ENCODE measurements around the gene PTCSC3.
"Not testable (repeated sequence)": the region's sequence is repeated elsewhere in the genome, so short reads cannot be mapped to it uniquely, and the experiment has no call there.

The PTCSC3 gene

GRCh38 chr14:36105401-36105800 lies 71.1 kb downstream of the PTCSC3 start:
- H3K27me3 ChIP-seq (ENCODE audit: control insufficient read depth, insufficient read depth, low read length), result peaks cover 4% of the 10 kb centered on the region
- H3K9ac ChIP-seq (ENCODE audit: low read depth, low read length), result no peak overlapping the region
- no peak overlapping the region for H3K4me3 ChIP-seq (ENCODE audit: low read length)
- no peak overlapping the region for H3K4me2 ChIP-seq (ENCODE audit: low read length)
- H3K36me3 ChIP-seq (ENCODE audit: insufficient read depth, low read length), result no peaks in the 10 kb centered on the region
- no peaks in the 10 kb centered on the region for H3K4me1 ChIP-seq (ENCODE audit: control insufficient read depth, insufficient read depth, low read length)
- H3K9me3 ChIP-seq (replicated peaks; ENCODE audit: low read length), result no peaks in the 10 kb centered on the region

DNA sequence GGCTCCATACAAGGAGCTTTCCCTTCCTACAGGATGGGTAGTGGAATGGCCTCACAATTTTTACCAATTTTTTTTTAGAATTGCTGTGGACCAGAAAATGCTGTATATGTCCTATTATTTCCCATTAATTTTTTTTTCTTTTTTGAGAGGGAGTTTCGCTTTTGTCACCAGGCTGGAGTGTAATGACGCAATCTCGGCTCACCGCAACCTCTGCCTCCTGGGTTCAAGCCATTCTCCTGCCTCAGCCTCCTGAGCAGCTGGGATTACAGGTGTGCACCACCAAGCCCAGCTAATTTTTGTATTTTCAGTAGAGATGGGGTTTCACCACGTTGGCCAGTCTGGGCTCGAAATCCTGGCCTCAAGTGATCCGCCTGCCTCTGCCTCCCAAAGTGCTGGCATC lies 72.3 kb downstream of the PTCSC3 start:
- not testable (repeated sequence) for H3K9me3 ChIP-seq (replicated peaks; ENCODE audit: low read length); H3K9ac ChIP-seq (ENCODE audit: low read depth, low read length); H3K4me2 ChIP-seq (ENCODE audit: low read length); H3K4me1 ChIP-seq (ENCODE audit: control insufficient read depth, insufficient read depth, low read length); H3K4me3 ChIP-seq (ENCODE audit: low read length); H3K27me3 ChIP-seq (ENCODE audit: control insufficient read depth, insufficient read depth, low read length); H3K36me3 ChIP-seq (ENCODE audit: insufficient read depth, low read length)

GRCh38 chr14:36099619-36100018 lies 76.9 kb downstream of the PTCSC3 start:
- H3K4me2 ChIP-seq (ENCODE audit: low read length), result no peak overlapping the region
- no peak overlapping the region for H3K4me3 ChIP-seq (ENCODE audit: low read length)
- H3K36me3 ChIP-seq (ENCODE audit: insufficient read depth, low read length), result no peaks in the 10 kb centered on the region
- H3K9ac ChIP-seq (ENCODE audit: low read depth, low read length), result no peak overlapping the region
- H3K27me3 ChIP-seq (ENCODE audit: control insufficient read depth, insufficient read depth, low read length), result peaks cover 4% of the 10 kb centered on the region
- no peaks in the 10 kb centered on the region for H3K4me1 ChIP-seq (ENCODE audit: control insufficient read depth, insufficient read depth, low read length)
- H3K9me3 ChIP-seq (replicated peaks; ENCODE audit: low read length), result no peaks in the 10 kb centered on the region

DNA sequence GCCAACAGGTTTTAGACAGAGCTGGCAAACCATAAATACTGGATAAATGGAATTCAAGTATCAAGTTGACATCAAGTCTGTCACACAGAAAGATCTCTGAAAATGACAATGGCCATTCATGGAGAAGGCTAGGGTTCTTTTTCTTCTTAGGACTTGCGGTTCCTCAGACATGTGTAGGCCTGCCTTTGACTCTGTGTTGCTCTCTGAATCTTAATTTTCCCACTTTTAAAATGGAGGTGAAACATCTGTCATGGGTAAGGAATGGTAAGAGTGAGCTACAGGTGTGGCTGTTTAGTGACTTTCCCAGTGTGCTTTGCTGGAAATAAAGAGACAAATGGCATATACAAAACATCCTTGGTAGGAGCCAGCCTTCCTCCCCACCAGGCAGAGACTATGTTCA lies 79.2 kb downstream of the PTCSC3 start:
- H3K4me2 ChIP-seq (ENCODE audit: low read length), result no peak overlapping the region
- H3K9me3 ChIP-seq (replicated peaks; ENCODE audit: low read length), result no peaks in the 10 kb centered on the region
- H3K4me1 ChIP-seq (ENCODE audit: control insufficient read depth, insufficient read depth, low read length), result no peaks in the 10 kb centered on the region
- H3K27me3 ChIP-seq (ENCODE audit: control insufficient read depth, insufficient read depth, low read length), result no peaks in the 10 kb centered on the region
- no peak overlapping the region for H3K4me3 ChIP-seq (ENCODE audit: low read length)
- no peak overlapping the region for H3K9ac ChIP-seq (ENCODE audit: low read depth, low read length)
- H3K36me3 ChIP-seq (ENCODE audit: insufficient read depth, low read length), result no peaks in the 10 kb centered on the region

GRCh38 chr14:36096090-36096489 lies 80.4 kb downstream of the PTCSC3 start:
- H3K36me3 ChIP-seq (ENCODE audit: insufficient read depth, low read length), result no peaks in the 10 kb centered on the region
- no peak overlapping the region for H3K4me3 ChIP-seq (ENCODE audit: low read length)
- H3K9ac ChIP-seq (ENCODE audit: low read depth, low read length), result no peak overlapping the region
- no peaks in the 10 kb centered on the region for H3K9me3 ChIP-seq (replicated peaks; ENCODE audit: low read length)
- no peaks in the 10 kb centered on the region for H3K27me3 ChIP-seq (ENCODE audit: control insufficient read depth, insufficient read depth, low read length)
- no peak overlapping the region for H3K4me2 ChIP-seq (ENCODE audit: low read length)
- no peaks in the 10 kb centered on the region for H3K4me1 ChIP-seq (ENCODE audit: control insufficient read depth, insufficient read depth, low read length)

- H3K36me3 ChIP-seq (ENCODE audit: insufficient read depth, low read length), result no peaks in the 10 kb centered on the region
- H3K4me1 ChIP-seq (ENCODE audit: control insufficient read depth, insufficient read depth, low read length), result no peaks in the 10 kb centered on the region
- H3K4me2 ChIP-seq (ENCODE audit: low read length), result no peak overlapping the region
- H3K27me3 ChIP-seq (ENCODE audit: control insufficient read depth, insufficient read depth, low read length), result no peaks in the 10 kb centered on the region
- H3K9ac ChIP-seq (ENCODE audit: low read depth, low read length), result no peak overlapping the region
- H3K4me3 ChIP-seq (ENCODE audit: low read length), result no peak overlapping the region
- H3K9me3 ChIP-seq (replicated peaks; ENCODE audit: low read length), result no peaks in the 10 kb centered on the region
Observed at GRCh38 chr14:36094963-36095362, 81.6 kb downstream of the PTCSC3 start.

DNA sequence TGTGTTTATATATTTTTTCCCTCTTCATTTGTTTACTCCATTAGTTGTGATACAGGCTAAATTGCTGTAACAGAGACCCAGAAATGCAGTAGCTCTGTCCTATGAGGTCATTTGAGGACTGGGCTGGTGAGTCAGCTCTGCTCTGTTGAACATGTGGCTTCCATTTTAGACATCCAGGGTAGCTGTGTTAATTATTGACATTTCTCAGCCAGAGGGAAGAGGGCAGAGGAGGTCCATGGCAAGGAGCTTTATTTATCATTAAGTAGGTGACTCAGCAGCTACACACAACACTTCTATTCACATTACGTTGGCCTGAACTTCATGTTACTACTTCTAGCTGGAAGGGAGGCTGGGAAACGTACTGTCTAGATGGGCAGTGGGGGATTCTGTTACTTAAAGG lies 85.4 kb downstream of the PTCSC3 start:
- no peaks in the 10 kb centered on the region for H3K9me3 ChIP-seq (replicated peaks; ENCODE audit: low read length)
- H3K9ac ChIP-seq (ENCODE audit: low read depth, low read length), result no peak overlapping the region
- no peak overlapping the region for H3K4me3 ChIP-seq (ENCODE audit: low read length)
- H3K27me3 ChIP-seq (ENCODE audit: control insufficient read depth, insufficient read depth, low read length), result peaks cover 12% of the 10 kb centered on the region
- no peaks in the 10 kb centered on the region for H3K36me3 ChIP-seq (ENCODE audit: insufficient read depth, low read length)
- H3K4me1 ChIP-seq (ENCODE audit: control insufficient read depth, insufficient read depth, low read length), result no peaks in the 10 kb centered on the region
- no peak overlapping the region for H3K4me2 ChIP-seq (ENCODE audit: low read length)

DNA sequence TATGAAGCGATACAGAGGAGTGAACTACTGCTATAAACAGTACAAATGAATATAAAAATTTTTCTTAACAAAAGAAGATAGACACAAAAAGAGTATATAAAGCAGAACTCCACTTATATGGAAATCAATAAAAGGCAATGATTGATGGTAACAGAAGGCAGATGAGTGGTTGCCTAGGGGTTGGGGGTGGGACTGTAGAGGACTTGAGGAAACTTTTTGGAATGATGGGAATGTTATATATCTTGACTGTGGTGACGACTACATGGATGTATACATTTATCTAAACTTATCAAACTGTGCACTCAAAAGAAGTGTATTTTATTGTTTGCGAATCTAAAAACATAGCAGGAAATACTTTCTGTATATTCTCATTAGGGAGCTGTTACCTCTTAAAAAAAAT lies 89.1 kb downstream of the PTCSC3 start:
- Histone ChIP-seq H3K9ac (ENCODE audit: low read depth, low read length) (no peak overlapping the region), H3K4me1 (ENCODE audit: control insufficient read depth, insufficient read depth, low read length) (no peaks in the 10 kb centered on the region), H3K4me2 (ENCODE audit: low read length) (no peak overlapping the region), H3K9me3 (replicated peaks; ENCODE audit: low read length) (no peaks in the 10 kb centered on the region), H3K27me3 (ENCODE audit: control insufficient read depth, insufficient read depth, low read length) (peaks cover 12% of the 10 kb centered on the region), H3K4me3 (ENCODE audit: low read length) (no peak overlapping the region), H3K36me3 (ENCODE audit: insufficient read depth, low read length) (no peaks in the 10 kb centered on the region)

DNA sequence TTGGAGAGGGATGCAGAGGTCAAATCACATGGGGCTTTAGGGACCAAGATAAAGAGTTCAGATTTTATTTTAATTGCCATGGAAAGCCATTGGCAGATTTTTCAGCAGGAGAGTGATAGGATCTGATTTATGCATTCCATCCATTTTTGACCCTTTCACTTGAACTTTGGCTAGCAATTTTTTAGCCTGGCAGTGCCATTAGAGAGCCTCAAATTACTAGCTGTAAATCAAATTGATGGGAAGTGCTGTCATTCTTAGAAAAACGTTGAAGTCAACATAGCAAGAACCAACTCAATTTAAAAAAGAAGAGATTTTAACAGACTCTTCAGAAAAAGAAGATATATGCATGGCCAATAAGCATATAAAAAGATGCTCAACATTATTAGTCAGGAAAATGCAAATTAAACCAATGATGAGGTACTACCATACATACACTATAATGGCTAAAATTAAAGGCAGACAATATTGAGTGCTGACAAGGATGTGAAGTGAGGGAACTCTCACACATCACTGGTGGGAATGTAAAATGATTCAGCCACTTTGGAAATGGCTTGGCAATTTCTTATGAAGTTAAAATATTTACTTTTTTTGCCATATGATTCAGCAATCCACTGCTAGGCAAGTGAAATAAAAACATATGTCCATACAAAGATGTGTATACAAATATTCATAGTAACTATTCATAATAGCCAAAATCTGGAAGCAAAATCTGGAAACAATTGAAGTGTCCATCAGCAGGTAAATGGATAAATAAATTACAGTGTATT lies 89.7 kb downstream of the PTCSC3 start:
- Histone ChIP-seq H3K36me3 (ENCODE audit: insufficient read depth, low read length) (no peaks in the 10 kb centered on the region), H3K27me3 (ENCODE audit: control insufficient read depth, insufficient read depth, low read length) (peaks cover 12% of the 10 kb centered on the region), H3K4me1 (ENCODE audit: control insufficient read depth, insufficient read depth, low read length) (no peaks in the 10 kb centered on the region), H3K9me3 (replicated peaks; ENCODE audit: low read length) (no peaks in the 10 kb centered on the region), H3K9ac (ENCODE audit: low read depth, low read length) (no peak overlapping the region), H3K4me2 (ENCODE audit: low read length) (no peak overlapping the region), H3K4me3 (ENCODE audit: low read length) (no peak overlapping the region)

- Histone ChIP-seq H3K36me3 (ENCODE audit: insufficient read depth, low read length) (no peaks in the 10 kb centered on the region), H3K4me1 (ENCODE audit: control insufficient read depth, insufficient read depth, low read length) (no peaks in the 10 kb centered on the region), H3K9me3 (replicated peaks; ENCODE audit: low read length) (no peaks in the 10 kb centered on the region), H3K27me3 (ENCODE audit: control insufficient read depth, insufficient read depth, low read length) (peaks cover 12% of the 10 kb centered on the region), H3K4me2 (ENCODE audit: low read length) (no peak overlapping the region), H3K9ac (ENCODE audit: low read depth, low read length) (no peak overlapping the region), H3K4me3 (ENCODE audit: low read length) (no peak overlapping the region)
Observed at GRCh38 chr14:36085861-36086260, 90.7 kb downstream of the PTCSC3 start.

Data from skeletal muscle satellite cell (primary cell).